Ecto neural progenitor cell (in vitro differentiated cells): Measurements from ENCODE around the gene PIGP.
"Not testable (repeated sequence)": the region's sequence is repeated elsewhere in the genome, so short reads cannot be mapped to it uniquely, and the experiment has no call there.

Experiments
- DNase-seq: peaks from one replicate; pipeline ENCODE4 v3.0.0-alpha.2; 2018; ENCODE audit warnings: low spot score

Gene PIGP

GRCh38 chr21:37076087-37076850 lies 3.4 kb upstream of the PIGP start:
- DNase-seq, result no peak

GRCh38 chr21:37075214-37075770 lies 2.4 kb upstream of the PIGP start:
- no peak for DNase-seq

- DNase-seq, result no peak
Observed at GRCh38 chr21:37074546-37074945, 1.7 kb upstream of the PIGP start.

GRCh38 chr21:37074197-37074510 lies 1.3 kb upstream of the PIGP start:
- DNase-seq, result no peak

- DNase-seq, result no peak
Observed at GRCh38 chr21:37073417-37074196, 736 bp upstream of the PIGP start.

- DNase-seq, result no peak
Observed at GRCh38 chr21:37072274-37072987, 440 bp downstream of the PIGP start.

- DNase-seq, result no peak
Observed at GRCh38 chr21:37071561-37072273, 1.2 kb downstream of the PIGP start.

GRCh38 chr21:37065561-37066177 lies 7.2 kb downstream of the PIGP start:
- no peak for DNase-seq

- no peak for DNase-seq
Observed at GRCh38 chr21:37064841-37065240, 8.0 kb downstream of the PIGP start.

GRCh38 chr21:37063433-37063832 lies 9.4 kb downstream of the PIGP start:
- DNase-seq, result no peak

- DNase-seq, result no peak
Observed at GRCh38 chr21:37062593-37062935, 10.3 kb downstream of the PIGP start.

- no peak for DNase-seq
Observed at GRCh38 chr21:37061926-37062592, 10.8 kb downstream of the PIGP start.

GRCh38 chr21:37060296-37060695 lies 12.6 kb downstream of the PIGP start:
- peak; percentile 63 for DNase-seq

GRCh38 chr21:37059181-37059580 lies 13.7 kb downstream of the PIGP start:
- no peak for DNase-seq

- DNase-seq, result no peak
Observed at GRCh38 chr21:37058261-37058660, 14.6 kb downstream of the PIGP start.

- no peak for DNase-seq
Observed at GRCh38 chr21:37057614-37058013, 15.3 kb downstream of the PIGP start.

GRCh38 chr21:37055271-37055855 lies 17.5 kb downstream of the PIGP start:
- no peak for DNase-seq

- DNase-seq, result not testable (repeated sequence)
Observed at GRCh38 chr21:37049741-37050140, 23.1 kb downstream of the PIGP start.

GRCh38 chr21:37047079-37047478 lies 25.8 kb downstream of the PIGP start:
- DNase-seq, result no peak

GRCh38 chr21:37045556-37045955 lies 27.3 kb downstream of the PIGP start:
- DNase-seq, result no peak

GRCh38 chr21:37045149-37045548 lies 27.7 kb downstream of the PIGP start:
- no peak for DNase-seq
